ENCODE results near the gene ADAMTSL3. TPM values are rescaled to one million over a fixed set of nuclear protein-coding genes. Genes with fewer than 3 reads are reported as not detected.
"Not testable (repeated sequence)": the region's sequence is repeated elsewhere in the genome, so short reads cannot be mapped to it uniquely, and the experiment has no call there.

The ADAMTSL3 gene
- total RNA-seq, 1 donor, result not detected

DNA sequence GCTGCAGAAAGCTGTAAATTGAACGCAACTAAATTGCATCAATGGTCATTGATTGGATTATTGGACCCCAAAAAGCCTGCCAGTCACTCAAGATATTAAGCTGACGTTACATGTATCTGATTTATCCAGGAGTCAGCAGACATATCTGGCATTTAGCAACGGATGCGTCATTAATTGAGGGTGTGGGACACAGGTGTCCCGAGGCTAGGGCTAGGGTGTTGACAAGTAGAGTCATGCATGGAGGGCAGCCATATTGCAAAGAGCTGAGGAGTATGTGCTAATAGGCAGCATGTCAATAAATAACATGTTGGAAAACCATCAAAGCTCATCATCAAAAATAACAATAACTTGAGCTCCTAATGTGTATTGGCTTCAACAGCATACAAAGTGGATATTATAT lies 347.1 kb downstream of the ADAMTSL3 start:
- no peak overlapping the region for H3K4me3 ChIP-seq (ENCODE audit: low read length)
- no peaks in the 10 kb centered on the region for H3K9me3 ChIP-seq (ENCODE audit: low read depth, low read length)
- no peaks in the 10 kb centered on the region for H3K4me1 ChIP-seq (ENCODE audit: insufficient read depth, low read length)
- no peaks in the 10 kb centered on the region for H3K27me3 ChIP-seq (ENCODE audit: insufficient read depth, low read length)

GRCh38 chr15:84001655-84002054 lies 347.7 kb downstream of the ADAMTSL3 start:
- no peaks in the 10 kb centered on the region for H3K4me1 ChIP-seq (ENCODE audit: insufficient read depth, low read length)
- H3K27me3 ChIP-seq (ENCODE audit: insufficient read depth, low read length), result no peaks in the 10 kb centered on the region
- no peaks in the 10 kb centered on the region for H3K9me3 ChIP-seq (ENCODE audit: low read depth, low read length)
- no peak overlapping the region for H3K4me3 ChIP-seq (ENCODE audit: low read length)

DNA sequence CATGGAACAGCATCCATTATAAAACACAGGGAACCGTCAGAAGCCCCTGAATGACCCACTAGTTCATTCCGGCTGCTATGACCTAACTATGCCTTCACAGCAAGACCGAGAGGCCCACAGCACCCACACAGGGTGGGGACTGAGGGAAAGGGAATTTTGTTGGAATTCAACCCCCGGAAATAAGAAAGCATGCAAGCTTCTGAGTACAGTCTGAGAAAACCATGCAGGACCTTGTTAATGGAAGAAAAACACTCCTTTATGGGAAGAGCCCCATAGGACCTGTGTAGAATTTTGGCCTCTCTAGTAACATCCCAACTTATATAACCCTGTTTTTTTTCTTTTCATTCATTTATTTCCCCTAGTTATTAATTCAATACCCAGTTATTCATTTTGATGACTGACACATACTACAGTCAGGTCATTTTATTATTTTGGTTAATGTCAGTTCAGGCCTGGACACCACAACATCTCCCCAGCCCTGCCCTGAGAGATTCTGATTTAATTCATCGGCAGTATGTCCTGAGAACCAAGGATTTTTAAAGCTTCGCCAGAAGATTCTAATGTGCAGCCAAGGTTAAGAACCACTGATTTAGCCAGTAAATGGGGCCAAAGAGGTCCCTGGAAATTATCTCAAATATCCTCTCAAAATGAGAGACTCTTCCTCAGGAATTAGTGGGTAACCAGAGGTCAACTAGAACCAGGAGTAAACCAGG lies 350.0 kb downstream of the ADAMTSL3 start:
- Histone ChIP-seq H3K9me3 (ENCODE audit: low read depth, low read length) (no peaks in the 10 kb centered on the region), H3K4me1 (ENCODE audit: insufficient read depth, low read length) (no peaks in the 10 kb centered on the region), H3K4me3 (ENCODE audit: low read length) (no peak overlapping the region), H3K27me3 (ENCODE audit: insufficient read depth, low read length) (no peaks in the 10 kb centered on the region)

DNA sequence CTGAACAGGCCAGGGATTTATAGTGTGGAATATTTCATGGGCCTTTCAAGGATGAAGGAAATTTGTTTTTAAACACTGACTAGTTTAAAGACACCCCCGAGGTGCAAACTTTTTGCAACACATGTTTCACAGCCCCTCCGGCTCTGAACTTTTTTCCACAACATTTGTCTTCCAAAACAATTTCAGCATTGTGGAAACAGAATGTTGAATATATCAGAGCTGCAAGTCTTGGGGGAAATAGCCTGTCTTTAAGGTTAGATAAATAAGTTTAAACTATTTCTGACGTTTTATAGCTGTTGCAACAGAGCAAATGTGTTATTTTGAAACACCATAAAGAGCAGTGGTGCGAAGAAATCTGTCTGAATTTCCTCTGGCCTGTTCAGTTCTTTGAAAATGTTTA lies 352.5 kb downstream of the ADAMTSL3 start:
- Histone ChIP-seq H3K4me3 (ENCODE audit: low read length) (no peak overlapping the region), H3K9me3 (ENCODE audit: low read depth, low read length) (no peaks in the 10 kb centered on the region), H3K27me3 (ENCODE audit: insufficient read depth, low read length) (no peaks in the 10 kb centered on the region), H3K4me1 (ENCODE audit: insufficient read depth, low read length) (no peaks in the 10 kb centered on the region)

DNA sequence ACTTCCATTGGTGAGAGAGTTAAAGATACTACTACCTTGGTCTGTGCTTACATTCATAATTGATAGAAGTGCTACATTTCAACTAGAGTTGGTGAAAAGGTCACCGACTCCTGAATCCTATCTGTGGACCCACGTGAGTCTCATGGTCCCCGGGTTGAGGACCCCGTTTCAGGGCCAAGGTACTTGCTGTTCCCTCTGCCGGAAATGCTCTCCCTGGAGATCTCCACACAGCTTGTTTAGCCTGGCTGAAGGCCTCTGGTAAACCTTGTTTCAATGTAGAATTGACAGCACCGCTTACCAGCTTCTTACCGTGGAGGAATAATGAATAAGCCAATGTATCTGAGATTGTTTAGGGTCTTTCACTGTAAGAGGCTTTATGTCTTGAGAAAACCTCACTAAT lies 355.7 kb downstream of the ADAMTSL3 start:
- no peak overlapping the region for H3K4me3 ChIP-seq (ENCODE audit: low read length)
- no peaks in the 10 kb centered on the region for H3K27me3 ChIP-seq (ENCODE audit: insufficient read depth, low read length)
- no peaks in the 10 kb centered on the region for H3K4me1 ChIP-seq (ENCODE audit: insufficient read depth, low read length)
- no peaks in the 10 kb centered on the region for H3K9me3 ChIP-seq (ENCODE audit: low read depth, low read length)

- no peaks in the 10 kb centered on the region for H3K27me3 ChIP-seq (ENCODE audit: insufficient read depth, low read length)
- no peak overlapping the region for H3K4me3 ChIP-seq (ENCODE audit: low read length)
- no peaks in the 10 kb centered on the region for H3K9me3 ChIP-seq (ENCODE audit: low read depth, low read length)
- no peaks in the 10 kb centered on the region for H3K4me1 ChIP-seq (ENCODE audit: insufficient read depth, low read length)
Measured at GRCh38 chr15:84010246-84010645, 356.3 kb downstream of the ADAMTSL3 start.

GRCh38 chr15:84016371-84016770 lies 362.4 kb downstream of the ADAMTSL3 start:
- no peaks in the 10 kb centered on the region for H3K9me3 ChIP-seq (ENCODE audit: low read depth, low read length)
- no peaks in the 10 kb centered on the region for H3K4me1 ChIP-seq (ENCODE audit: insufficient read depth, low read length)
- no peaks in the 10 kb centered on the region for H3K27me3 ChIP-seq (ENCODE audit: insufficient read depth, low read length)
- no peak overlapping the region for H3K4me3 ChIP-seq (ENCODE audit: low read length)

- Histone ChIP-seq H3K4me1 (ENCODE audit: insufficient read depth, low read length) (no peaks in the 10 kb centered on the region), H3K27me3 (ENCODE audit: insufficient read depth, low read length) (no peaks in the 10 kb centered on the region), H3K4me3 (ENCODE audit: low read length) (no peak overlapping the region), H3K9me3 (ENCODE audit: low read depth, low read length) (no peaks in the 10 kb centered on the region)
Measured at GRCh38 chr15:84022516-84022915, 368.6 kb downstream of the ADAMTSL3 start.

GRCh38 chr15:84023636-84024035 lies 369.7 kb downstream of the ADAMTSL3 start:
- no peaks in the 10 kb centered on the region for H3K9me3 ChIP-seq (ENCODE audit: low read depth, low read length)

GRCh38 chr15:84033793-84034553 lies 380.1 kb downstream of the ADAMTSL3 start:
- no peaks in the 10 kb centered on the region for H3K27me3 ChIP-seq (ENCODE audit: insufficient read depth, low read length)
- H3K4me1 ChIP-seq (ENCODE audit: insufficient read depth, low read length), result no peaks in the 10 kb centered on the region
- H3K9me3 ChIP-seq (ENCODE audit: low read depth, low read length), result no peaks in the 10 kb centered on the region
- H3K4me3 ChIP-seq (ENCODE audit: low read length), result no peak overlapping the region

More at GRCh38 chr15:84023636-84024035, 369.7 kb downstream of the ADAMTSL3 start:
- Histone ChIP-seq H3K4me1 (ENCODE audit: insufficient read depth, low read length) (no peaks in the 10 kb centered on the region), H3K4me3 (ENCODE audit: low read length) (no peak overlapping the region), H3K27me3 (ENCODE audit: insufficient read depth, low read length) (no peaks in the 10 kb centered on the region)

DNA sequence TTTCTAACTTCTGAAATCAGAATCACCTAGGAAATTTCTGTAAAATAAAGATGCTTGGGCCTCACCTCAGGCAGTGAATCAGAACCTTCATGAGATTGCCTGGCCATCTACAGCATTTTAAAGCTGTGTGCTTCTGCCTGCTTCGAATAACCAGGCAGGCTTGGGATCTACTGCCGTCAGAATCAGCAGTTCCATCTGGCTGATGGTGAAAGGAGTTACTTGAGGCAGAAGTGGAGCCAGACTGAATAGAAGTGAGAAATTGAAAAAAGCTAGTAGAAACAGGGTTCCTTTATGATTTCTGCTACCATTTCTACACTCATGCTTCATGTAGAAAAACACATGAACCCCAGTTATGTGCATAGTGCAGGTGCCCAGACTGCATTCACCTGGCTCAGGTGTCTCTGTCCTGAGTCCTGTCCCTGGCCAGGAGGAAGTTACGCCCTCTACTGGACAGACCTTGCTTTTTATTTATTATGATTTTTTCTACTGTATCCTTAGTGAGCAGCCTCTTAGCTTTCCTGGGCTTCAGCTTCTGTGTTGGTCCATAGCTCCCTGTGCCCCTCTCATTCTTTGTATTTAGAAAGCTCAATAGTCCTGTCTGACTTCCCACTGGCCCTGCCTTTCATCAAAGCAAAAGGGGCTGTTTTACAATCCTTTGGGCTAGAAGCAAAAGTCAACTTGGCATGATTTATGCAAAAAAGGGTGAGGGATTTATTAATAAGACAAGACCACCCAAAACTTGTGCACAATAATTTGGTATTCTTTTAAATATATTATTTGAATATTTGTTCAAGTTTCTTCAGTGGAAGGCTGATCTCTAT lies 380.9 kb downstream of the ADAMTSL3 start:
- H3K27me3 ChIP-seq (ENCODE audit: insufficient read depth, low read length), result no peaks in the 10 kb centered on the region
- H3K4me1 ChIP-seq (ENCODE audit: insufficient read depth, low read length), result no peaks in the 10 kb centered on the region
- no peak overlapping the region for H3K4me3 ChIP-seq (ENCODE audit: low read length)
- no peaks in the 10 kb centered on the region for H3K9me3 ChIP-seq (ENCODE audit: low read depth, low read length)

GRCh38 chr15:84035399-84035766 lies 381.5 kb downstream of the ADAMTSL3 start:
- H3K4me1 ChIP-seq (ENCODE audit: insufficient read depth, low read length), result no peaks in the 10 kb centered on the region
- H3K4me3 ChIP-seq (ENCODE audit: low read length), result no peak overlapping the region
- no peaks in the 10 kb centered on the region for H3K27me3 ChIP-seq (ENCODE audit: insufficient read depth, low read length)
- H3K9me3 ChIP-seq (ENCODE audit: low read depth, low read length), result no peaks in the 10 kb centered on the region

GRCh38 chr15:84037301-84037700 lies 383.4 kb downstream of the ADAMTSL3 start:
- H3K4me3 ChIP-seq (ENCODE audit: low read length), result no peak overlapping the region
- H3K9me3 ChIP-seq (ENCODE audit: low read depth, low read length), result no peaks in the 10 kb centered on the region

GRCh38 chr15:84042434-84043056 lies 388.6 kb downstream of the ADAMTSL3 start:
- not testable (repeated sequence) for H3K4me3 ChIP-seq (ENCODE audit: low read length); H3K4me1 ChIP-seq (ENCODE audit: insufficient read depth, low read length); H3K9me3 ChIP-seq (ENCODE audit: low read depth, low read length); H3K27me3 ChIP-seq (ENCODE audit: insufficient read depth, low read length)

More at GRCh38 chr15:84037301-84037700, 383.4 kb downstream of the ADAMTSL3 start:
- Histone ChIP-seq H3K4me1 (ENCODE audit: insufficient read depth, low read length) (no peaks in the 10 kb centered on the region), H3K27me3 (ENCODE audit: insufficient read depth, low read length) (no peaks in the 10 kb centered on the region)
